Stimulated activated CD4-positive, alpha-beta T cell treated with anti-CD3 and anti-CD28 coated beads, TNF-alpha, amount 100 ng/mL, for 24 hours (primary cell): Measurements from ENCODE around the gene TRAF7.
"Not testable (repeated sequence)": the region's sequence is repeated elsewhere in the genome, so short reads cannot be mapped to it uniquely, and the experiment has no call there.

Source experiments
- DNase-seq, 3 experiments: peaks; one replicate each; pipeline ENCODE4 v3.0.0-alpha.2; 2020; ENCODE audit warnings: low read depth in 3 of 3

Gene TRAF7

DNA sequence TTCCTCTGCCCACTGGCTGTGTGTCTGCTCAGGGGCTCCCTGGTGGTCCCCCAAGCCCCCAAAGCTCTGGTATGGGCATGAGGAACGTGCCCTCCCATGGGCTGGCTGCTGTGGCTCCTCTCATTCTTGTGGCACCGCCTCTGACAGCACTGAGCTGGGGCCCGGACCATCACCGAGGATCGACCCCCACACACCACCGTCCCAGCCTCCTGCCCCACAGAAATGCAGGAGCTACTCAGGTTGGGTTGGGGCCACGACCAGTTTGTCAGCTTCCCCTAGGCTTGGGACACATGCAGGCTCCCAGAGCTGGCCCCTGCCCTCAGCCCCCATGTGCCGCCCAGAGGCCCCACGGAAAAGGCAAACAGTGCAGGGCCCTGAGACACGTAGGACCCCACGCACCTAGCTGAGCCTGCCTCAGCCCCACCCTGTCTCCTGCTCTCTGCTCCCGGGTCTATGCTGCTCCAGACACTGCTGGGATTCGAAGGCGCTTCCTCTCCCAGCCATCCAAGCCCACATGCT lies 44.1 kb downstream of the TRAF7 start:
- no peak for DNase-seq

DNA sequence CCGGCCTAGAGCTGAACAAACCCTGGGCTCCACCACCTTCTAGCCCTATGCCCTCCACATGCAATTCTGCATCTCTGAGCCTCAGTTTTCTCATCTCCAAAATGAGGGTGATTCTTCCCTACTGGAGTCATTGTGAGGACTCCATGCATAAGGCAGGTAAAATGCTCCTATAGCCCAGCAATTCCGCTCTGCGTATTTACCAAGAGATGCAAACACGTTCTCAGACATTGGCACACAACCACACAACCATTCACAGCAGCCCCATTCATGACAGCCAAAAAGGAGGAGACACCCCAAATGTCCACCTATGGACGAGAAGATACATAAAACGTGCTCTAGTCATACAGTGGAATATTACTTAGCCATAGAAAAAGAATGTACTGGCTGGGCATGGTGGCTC lies 44.7 kb downstream of the TRAF7 start:
- no peak for DNase-seq

DNA sequence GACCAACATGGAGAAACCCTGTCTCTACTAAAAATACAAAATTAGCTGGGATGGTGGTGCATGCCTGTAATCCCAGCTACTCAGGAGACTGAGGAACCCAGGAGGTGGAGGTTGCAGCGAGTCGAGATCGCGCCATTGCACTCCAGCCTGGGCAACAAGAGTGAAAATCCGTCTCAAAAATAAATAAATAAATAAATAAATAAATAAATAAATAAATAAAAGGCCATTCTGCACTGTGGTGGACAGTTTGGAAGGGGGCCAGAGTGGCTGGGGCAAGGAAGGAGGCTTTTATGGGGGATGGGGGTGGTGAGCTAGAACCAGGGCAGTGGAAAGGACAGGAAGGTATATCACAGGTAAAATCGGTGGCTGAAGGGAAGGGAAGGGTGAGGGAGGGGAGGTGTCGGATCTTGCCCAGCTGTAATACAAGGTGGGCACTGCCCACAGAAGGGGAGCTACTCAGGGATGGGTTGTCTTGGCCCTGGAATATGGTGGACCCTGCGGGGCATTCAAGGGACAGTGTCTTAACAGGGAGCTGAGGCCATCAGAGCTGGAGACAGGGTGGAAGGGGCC lies 47.6 kb downstream of the TRAF7 start:
- not testable (repeated sequence) for DNase-seq

DNA sequence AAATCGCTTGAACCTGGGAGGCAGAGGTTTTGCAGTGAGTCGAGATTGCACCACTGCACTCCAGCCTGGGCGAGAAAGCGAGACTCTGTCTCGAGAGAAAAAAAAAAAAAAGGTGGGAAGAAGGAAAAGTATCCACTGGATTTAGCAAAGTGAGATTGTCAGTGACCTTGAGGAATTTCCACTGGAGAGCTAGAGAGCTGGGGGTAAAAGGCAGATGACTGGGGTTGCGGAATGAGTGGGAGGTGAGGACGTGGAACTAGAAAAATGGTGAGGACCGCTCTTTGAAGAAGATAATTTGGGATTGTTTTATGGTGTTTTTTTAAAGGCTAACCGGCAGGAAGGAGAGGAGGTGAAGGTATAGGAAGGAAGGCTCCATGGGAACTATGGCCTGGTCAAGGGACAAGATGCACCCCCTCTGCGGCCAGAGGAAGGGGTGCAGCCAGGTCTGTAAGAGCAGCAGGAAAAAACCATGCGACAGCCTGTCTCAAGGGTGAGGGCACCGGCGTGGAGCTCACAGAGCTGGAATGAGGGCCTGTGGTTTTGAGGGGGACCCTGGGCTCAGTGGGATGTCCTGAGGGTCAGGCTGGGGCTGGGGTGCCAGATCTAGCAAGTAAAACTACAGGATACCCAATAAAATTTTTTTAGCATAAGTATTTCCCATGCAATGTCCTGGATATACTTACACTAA lies 49.0 kb downstream of the TRAF7 start:
- no peak for DNase-seq

DNA sequence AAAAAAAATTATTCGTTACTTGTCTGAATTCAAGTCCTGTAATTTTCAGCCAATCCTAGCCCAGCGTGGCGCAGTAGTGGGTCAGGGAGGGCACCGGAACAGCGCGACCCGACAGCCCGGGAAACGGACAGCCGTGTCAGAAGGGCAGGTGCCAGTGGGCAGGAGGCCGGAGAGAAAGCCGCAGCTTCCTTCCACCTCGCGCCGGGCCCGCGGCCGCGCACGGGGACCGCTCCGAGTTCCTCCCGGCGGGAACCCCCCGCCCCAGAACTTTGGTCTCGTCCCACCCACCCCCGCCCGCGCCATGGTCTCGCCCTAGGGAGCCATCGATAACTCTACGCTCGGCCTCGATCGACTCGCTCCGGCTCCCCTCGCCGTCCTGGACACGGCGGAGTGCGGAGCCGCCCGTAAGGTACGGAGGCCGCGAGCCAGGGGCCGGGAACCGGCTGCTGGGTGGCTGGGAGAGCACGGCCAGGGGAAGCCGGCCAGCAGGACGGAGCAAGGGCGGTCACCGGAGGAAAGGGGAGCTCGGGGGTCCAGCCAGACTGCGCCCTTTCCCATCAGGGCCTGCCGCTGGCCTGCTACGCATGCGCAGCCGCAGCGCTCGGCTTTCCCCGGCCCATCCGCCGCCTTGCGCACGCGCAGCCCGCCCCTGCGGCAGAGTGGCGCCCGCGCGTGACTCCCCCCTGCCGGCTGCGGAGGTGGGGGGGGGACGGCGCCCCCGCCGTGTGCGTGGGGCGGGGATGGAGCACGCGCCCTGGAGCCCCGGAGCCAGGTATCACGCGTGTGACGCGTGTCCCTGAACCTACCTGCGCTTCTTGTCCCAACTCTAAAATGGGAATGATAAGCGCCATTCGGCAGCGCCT lies 49.8 kb downstream of the TRAF7 start, which contains the start of gene MLST8:
Gene MLST8, plus strand, starts transcription at position 351 of the 863 bp plus-strand sequence. CDS start 632 bp downstream, outside the sequence.
- peak; percentile 72 to 84 (median 81) for DNase-seq

DNA sequence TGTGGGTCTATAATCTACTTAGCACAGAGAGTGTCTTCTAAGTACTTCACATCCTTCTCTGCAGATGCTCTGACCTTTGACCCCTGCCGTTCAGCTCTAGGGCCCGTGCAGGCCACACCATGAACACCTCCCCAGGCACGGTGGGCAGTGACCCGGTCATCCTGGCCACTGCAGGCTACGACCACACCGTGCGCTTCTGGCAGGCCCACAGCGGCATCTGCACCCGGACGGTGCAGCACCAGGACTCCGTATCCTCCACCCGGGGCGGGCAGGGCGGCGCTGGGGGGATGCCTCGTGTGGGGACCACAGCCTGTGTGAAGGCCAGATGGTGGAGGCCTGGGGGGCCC lies 50.4 kb downstream of the TRAF7 start:
- DNase-seq = no peak

DNA sequence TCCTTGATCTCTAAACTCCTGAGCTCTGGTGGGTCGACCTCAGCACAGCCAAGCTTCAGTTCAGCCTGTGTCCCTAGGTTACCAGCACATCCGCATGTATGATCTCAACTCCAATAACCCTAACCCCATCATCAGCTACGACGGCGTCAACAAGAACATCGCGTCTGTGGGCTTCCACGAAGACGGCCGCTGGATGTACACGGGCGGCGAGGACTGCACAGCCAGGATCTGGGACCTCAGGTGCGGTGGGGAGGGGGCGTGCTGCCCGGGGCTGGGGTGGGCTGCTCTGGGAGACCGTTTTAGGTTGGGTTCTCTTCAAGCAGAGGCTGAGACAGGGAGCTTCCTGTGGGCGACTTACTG lies 50.8 kb downstream of the TRAF7 start:
- DNase-seq = no peak

DNA sequence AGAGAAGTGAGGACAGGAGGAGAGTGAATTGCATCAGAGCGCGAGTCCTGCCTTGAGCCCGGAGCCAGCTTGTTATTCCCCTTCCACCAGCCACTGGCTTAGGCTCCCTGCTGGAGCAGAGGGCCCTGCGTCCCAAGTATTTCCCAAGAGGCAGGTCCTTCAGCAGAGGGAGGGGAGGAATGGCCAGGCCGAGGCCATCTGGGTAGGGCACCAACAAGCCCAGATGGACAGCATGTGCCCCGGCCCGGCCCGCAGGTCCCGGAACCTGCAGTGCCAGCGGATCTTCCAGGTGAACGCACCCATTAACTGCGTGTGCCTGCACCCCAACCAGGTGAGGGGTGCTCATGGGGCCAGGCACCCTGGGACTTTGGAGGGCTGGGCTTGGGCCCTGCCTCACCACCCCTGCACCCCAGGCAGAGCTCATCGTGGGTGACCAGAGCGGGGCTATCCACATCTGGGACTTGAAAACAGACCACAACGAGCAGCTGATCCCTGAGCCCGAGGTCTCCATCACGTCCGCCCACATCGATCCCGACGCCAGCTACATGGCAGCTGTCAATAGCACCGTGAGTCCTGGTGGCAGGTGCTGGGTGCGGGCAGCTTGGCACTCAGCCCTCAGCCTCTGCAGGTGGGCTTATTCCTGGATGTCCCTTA lies 51.3 kb downstream of the TRAF7 start:
- no peak for DNase-seq

DNA sequence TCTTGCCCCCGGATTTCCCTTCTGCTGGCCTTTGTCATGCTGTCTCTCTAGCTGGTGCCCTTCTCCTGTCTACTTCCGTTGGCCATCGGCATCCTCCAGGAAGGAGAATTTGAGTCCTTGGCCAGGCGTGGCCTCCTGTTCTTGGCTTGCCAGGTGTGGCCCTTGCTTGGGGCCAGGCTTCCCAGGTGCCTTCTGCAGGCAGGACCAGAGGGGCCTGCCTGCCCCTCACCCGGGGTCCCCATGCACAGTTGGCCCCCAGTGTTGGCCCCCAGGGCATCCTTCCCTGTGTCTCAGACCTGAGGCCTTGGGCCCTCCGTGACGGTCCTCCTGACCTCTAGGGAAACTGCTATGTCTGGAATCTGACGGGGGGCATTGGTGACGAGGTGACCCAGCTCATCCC lies 52.3 kb downstream of the TRAF7 start:
- DNase-seq = no peak

DNA sequence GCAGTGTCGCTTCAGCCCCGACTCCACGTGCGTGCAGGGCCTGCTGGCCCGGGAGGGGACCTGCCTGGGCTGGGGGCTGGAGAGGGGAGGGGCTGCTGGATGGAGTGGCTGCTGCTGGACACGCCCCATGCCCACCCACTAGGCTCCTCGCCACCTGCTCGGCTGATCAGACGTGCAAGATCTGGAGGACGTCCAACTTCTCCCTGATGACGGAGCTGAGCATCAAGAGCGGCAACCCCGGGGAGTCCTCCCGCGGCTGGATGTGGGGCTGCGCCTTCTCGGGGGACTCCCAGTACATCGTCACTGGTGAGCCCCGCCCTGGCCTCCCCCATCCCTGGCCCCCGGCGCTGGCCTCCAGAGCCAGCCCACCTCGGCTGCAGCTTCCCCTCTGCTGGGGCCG lies 52.7 kb downstream of the TRAF7 start:
- no peak for DNase-seq

DNA sequence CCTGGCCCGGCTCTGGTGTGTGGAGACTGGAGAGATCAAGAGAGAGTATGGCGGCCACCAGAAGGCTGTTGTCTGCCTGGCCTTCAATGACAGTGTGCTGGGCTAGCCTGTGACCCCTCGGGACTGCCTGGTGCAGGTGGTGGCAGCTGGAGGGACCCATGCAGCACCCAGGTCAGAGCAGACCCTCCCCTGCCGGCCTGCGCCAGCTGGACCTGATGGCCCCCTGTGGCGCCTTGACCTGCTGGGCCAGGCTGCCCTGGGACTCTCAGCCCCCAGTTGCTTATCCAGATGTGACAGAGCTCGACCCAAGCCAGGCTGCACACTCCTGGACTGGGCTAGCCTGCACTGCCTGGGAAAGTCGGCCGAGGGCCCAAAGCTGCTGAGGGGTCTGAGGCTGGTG lies 53.2 kb downstream of the TRAF7 start:
- DNase-seq = no peak

DNA sequence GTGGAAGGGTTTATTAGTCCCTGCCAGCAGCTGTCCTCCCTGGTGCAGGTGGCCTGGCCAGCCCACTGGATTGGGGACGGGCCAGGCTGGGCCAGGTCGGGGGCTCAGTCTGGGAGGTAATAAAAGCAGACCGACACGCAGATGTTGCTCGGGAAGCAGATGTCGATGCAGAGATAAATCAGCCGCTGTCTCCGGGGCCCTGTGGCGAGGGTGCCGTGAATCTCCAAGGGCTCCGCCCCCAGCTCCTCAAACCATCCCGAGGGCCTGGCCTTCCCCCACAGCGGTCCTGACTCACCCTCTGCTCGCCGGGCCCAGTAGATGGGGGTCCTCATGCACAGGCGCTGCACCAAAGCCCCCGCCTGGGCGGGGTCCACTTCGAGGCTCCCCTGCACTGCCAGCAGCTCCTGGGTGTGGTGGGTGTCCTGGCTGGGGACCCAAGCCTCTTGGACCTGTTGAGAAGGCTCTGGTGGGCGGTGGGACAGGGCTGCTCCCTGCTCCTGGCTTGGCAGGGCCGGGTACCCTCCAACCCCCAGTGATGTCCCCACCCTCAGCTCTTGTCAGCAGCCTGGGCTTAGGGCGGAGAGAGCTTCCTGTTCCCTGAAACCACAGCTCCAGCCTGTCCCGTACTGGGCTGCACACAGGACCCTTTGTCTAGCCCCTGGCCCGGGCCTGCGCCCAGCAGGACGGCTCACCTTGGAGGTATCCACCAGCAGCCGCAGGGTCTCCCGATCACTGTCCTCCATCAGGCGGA lies 53.9 kb downstream of the TRAF7 start:
- DNase-seq = no peak

DNA sequence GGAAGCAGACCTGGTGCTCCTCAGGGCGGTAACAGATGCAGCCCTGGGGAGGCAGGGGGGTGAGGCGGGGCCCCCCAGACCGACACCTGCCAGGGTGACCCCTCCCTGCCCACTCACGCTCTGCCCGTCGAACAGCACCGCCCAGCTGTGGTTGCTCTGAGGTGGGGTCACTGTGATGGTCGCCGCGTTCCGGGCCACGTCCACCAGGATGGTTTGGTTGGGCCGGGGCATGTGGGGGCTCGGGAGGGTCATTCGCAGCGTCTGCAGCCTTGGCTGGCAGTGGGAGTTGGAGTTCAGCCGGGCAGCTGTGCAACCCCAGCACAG lies 54.4 kb downstream of the TRAF7 start:
- no peak for DNase-seq

DNA sequence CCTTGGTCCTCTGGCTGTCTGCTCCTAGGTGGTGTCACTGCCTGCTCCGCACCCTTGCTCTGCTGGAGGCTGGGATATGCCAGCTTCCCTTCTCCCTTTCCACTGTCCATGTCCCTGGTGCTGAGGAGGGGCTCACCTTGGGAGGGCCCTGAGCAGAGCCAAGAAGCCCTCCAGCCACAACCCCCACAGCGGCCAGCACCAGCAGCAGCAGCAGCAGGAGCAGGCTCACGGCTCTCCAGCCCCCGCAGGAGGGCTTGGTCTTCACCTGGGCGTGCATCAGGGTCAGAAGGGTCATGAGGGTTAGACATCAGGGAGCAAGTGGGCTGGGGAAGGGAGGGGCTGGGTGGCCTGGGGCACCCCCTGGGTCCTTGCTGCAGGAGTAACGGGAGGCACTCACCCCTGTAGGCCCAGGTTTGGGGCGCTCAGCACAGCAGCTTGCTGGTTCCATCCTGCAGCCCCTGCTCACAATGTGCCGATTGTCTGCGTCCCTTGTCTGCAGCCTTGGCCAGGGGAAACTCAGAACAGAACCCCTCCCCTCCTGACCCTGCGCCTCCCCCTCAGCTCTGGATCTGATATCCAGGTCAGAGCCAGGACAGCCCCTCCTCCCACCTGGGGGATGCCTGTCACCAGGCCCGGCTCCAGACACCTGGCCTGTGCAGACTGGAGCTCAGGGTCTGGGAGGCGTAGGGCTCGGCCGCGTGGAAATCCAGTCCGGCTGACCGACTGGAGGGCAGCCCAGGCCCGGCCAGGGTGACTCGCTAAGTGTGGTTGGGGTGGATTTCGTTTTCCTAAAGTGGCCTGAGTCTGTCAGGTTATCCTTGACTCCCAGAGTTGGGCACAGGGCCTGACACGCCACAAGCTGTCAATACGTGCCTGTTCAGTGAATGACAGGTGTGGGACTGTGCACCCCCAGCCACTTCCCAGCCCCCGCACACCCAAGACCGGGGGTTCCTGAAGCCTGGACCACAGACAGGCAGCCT lies 55.1 kb downstream of the TRAF7 start, which contains the start of gene BRICD5:
Gene BRICD5, minus strand, starts transcription at position 478 of the 980 bp plus-strand sequence. Its CDS starts 30 bp downstream, at position 448.
- DNase-seq = no peak

DNA sequence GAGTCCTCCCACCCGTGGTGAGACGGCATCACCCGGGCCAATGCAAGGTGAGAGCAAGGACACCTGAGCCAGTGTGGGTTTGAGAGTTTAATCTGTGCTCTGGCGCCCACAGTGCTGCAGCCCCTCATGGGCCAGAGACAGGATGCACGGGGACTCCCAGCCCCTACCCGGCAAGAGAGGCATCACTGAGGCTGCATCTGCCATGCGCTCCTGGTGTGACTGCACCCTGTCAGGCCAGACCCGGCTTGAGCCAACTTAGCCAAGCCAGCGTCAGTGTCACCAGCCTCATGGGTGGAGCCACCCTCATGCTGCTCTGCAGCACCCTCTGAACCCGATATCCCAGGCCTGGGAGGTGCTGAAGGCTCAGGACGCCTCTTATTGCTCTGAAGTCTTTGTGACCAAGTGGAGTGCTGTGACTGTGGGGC lies 56.4 kb downstream of the TRAF7 start:
- no peak for DNase-seq

DNA sequence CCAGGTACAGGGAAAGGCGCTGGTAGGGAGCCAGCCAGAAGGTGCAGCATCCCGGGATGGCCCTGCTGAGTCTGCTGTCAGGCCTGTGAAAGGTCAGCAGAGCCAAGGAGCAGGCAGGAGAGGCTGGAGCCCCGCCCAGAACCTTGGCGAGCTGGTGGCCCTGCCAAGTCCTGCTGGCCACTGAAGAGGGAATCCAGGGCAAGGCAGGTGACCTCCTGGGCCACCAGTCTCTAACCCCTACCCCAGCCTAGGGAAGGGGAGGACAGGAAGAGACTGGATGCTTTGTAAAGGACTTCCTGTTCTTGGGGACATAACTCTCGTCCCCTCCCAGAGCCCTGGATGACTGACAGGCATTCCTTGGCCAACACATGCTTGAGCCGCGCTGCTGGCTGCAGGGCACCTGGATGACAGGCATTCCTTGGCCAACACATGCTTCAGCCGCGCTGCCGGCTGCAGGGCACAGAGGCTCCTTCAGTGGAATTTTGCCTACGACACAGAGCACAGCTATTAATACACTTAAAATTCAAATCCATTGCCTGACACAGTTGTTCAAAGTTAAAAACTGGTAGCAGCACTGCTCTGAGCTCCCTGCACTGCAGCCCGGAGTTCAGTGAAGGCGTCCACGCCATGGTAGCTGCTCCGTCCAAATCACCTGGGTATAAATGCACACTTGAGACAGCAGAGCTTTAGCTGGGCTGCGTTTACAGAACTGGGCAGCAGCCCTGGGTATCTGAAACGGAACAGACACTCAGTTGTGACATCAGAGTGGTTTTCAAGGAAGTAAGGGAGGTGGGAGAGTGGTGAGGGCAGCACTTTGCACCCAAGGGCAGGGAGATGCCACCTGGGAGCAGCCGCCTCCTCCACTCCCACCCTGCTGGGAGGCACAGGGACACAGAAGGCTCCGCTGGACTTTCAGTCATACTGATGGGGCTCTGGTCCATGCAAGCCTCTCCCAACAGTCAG lies 57.1 kb downstream of the TRAF7 start:
- DNase-seq = no peak

DNA sequence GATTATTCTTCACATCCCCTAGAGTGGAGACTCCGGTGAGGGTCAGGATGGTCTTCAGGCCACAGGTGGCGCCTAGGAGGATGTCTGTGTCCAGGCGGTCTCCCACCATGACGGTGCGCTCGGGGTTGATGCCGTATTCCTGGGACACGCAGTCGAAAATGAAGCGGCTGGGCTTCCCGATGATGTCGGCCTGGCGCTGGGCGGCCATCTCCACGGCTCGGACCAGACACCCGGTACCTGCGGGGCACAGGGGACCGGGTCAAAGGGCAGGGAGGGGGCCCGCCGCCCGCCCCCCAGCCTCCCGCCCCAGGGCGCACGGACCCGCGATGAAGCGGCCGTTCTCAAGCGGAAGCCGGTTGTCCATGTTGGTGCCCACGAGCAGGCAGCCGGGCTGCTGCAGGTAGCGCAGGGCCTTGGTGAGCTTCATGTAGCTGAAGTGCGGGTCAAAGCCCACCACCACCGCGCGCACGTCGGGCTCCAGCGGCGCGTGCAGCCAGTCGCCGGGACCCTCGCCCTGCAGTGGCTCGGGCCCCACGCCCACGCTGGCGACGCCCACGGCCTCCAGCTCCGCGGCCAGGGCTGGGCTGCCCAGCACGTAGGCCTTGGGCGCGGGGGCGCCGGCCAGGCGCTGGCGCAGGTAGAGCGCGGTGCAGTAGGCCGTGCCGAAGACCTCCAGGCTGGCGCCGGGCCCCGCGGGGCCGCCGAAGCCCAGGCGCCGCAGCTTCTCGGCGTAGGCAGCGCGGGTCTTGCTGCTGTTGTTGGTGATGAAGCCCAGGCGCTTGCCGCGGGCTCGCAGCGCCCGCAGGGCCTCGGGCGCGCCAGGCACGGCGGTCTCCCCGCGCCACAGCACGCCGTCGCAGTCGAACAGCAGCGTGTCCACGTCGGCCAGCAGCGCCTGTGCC lies 58.5 kb downstream of the TRAF7 start:
- no peak for DNase-seq

DNA sequence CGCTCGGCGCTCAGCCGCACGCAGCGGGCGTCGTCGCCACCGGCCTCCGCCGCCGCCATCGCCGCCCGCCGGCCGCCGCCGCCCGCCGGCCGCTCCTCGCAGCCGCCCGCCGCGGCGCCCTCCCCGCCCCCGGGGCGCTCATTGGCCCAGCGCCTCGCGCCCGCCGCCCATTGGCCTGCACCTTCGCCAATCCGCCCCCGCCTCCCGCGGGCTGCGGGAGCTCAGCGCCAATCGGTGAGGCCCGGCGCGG lies 59.1 kb downstream of the TRAF7 start, which contains the start of gene PGP:
Gene PGP, minus strand, starts transcription at position 122 of the 250 bp plus-strand sequence. Its CDS starts 63 bp downstream, at position 59.
- DNase-seq = no peak
